SK-N-SH (cell line): ENCODE data around the gene C2orf92. TPM values are rescaled to one million over a fixed set of nuclear protein-coding genes. Genes with fewer than 3 reads are reported as not detected.

ENCODE experiments used
- CTCF ChIA-PET: fragments of 300-600, 350-600 bp; formaldehyde crosslinking; extraction: SDS; loops from one replicate; lab custom pipeline; 2021; lab: Yijun Ruan, JAX
- POLR2A ChIA-PET: fragments of 350-600 bp; sonication (Branson Sonifier 250); formaldehyde crosslinking; extraction: SDS; loops from one replicate; lab custom pipeline; 2020; ENCODE audit warnings: antibody characterized with exemption, inconsistent platforms; lab: Yijun Ruan, JAX
- DNase-seq: peaks from one replicate; pipeline ENCODE4 v3.0.0; 2012
- H2AFZ ChIP-seq: fragments of 200-600 bp; sonication (generic); 2 replicates; pipeline ENCODE4 v1.8.1; 2016; ENCODE audit warnings: antibody characterized with exemption, mild to moderate bottlenecking, low read depth
- H3F3A ChIP-seq: fragments of 200-600 bp; sonication (generic); replicated peaks from 2 replicates; pipeline ENCODE3; 2016; ENCODE audit warnings: antibody characterized with exemption, mild to moderate bottlenecking; ENCODE audit not compliant: insufficient read depth
- H3K27ac ChIP-seq, 2 experiments: fragments of 200-500 bp in 1 of 2; fragments of 200-600 bp in 1 of 2; sonication (Bioruptor generic) in 1 of 2; sonication (generic), shearing (Covaris generic) in 1 of 2; 2 replicates each; pipeline versions ENCODE4 v1.5.1 to v1.6.1; 2014 to 2016; ENCODE audit warnings: low read depth in 2 of 2, inconsistent platforms in 1 of 2, low read length in 1 of 2, mild to moderate bottlenecking in 1 of 2, mixed read lengths in 1 of 2
- H3K27me3 ChIP-seq: fragments of 200-600 bp; sonication (generic), shearing (Covaris generic); 2 replicates; pipeline ENCODE4 v1.6.1; 2016; ENCODE audit warnings: mixed run types; ENCODE audit not compliant: insufficient read depth
- H3K36me3 ChIP-seq, 2 experiments: fragments of 200-500 bp in 1 of 2; fragments of 200-600 bp in 1 of 2; sonication (Bioruptor generic) in 1 of 2; sonication (generic) in 1 of 2; replicated peaks in 1 of 2; 2 replicates each; pipeline versions ENCODE3 to v1.5.1; 2014 to 2016; ENCODE audit warnings: low read length in 1 of 2, mild to moderate bottlenecking in 1 of 2; ENCODE audit not compliant: insufficient read depth in 2 of 2, control insufficient read depth in 1 of 2
- H3K4me1 ChIP-seq, 2 experiments: fragments of 200-500 bp in 1 of 2; fragments of 200-600 bp in 1 of 2; sonication (Bioruptor generic) in 1 of 2; sonication (generic), shearing (Covaris generic) in 1 of 2; 2 replicates each; pipeline versions ENCODE4 v1.5.1 to v1.6.1; 2014 to 2016; ENCODE audit warnings: low read depth in 1 of 2, low read length in 1 of 2, mixed run types in 1 of 2; ENCODE audit not compliant: insufficient read depth in 2 of 2, control insufficient read depth in 1 of 2
- H3K4me2 ChIP-seq: fragments of 200-600 bp; sonication (generic), shearing (Covaris generic); 2 replicates; pipeline ENCODE4 v1.6.1; 2017; ENCODE audit warnings: mixed run types
- H3K4me3 ChIP-seq, 2 experiments: fragments of 200-500 bp in 1 of 2; fragments of 200-600 bp in 1 of 2; sonication (Bioruptor generic) in 1 of 2; sonication (generic), shearing (Covaris generic) in 1 of 2; 2 replicates each; pipeline versions ENCODE4 v1.5.1 to v1.8.1; 2014 to 2016; ENCODE audit warnings: low read depth in 2 of 2, inconsistent platforms in 1 of 2, low read length in 1 of 2, mild to moderate bottlenecking in 1 of 2, mixed read lengths in 1 of 2, moderate library complexity in 1 of 2
- H3K79me2 ChIP-seq: fragments of 200-600 bp; sonication (generic); 2 replicates; pipeline ENCODE4 v1.8.1; 2017; ENCODE audit warnings: mild to moderate bottlenecking; ENCODE audit not compliant: insufficient read depth
- H3K9ac ChIP-seq: fragments of 200-600 bp; sonication (generic); 2 replicates; pipeline ENCODE4 v1.6.1; 2017; ENCODE audit warnings: mixed run types
- H3K9me2 ChIP-seq: fragments of 200-600 bp; sonication (generic); 2 replicates; pipeline ENCODE4 v1.6.1; 2017; ENCODE audit warnings: mixed run types
- H3K9me3 ChIP-seq: fragments of 200-600 bp; sonication (generic); 2 replicates; pipeline ENCODE4 v1.6.1; 2017; ENCODE audit warnings: mixed run types, mild to moderate bottlenecking, moderate library complexity
- H4K20me1 ChIP-seq: fragments of 200-600 bp; sonication (generic); 2 replicates; pipeline ENCODE4 v1.6.1; 2017; ENCODE audit warnings: mild to moderate bottlenecking, mixed run types; ENCODE audit not compliant: insufficient read depth
- CHD2 ChIP-seq: fragments of 150-350 bp; IDR thresholded peaks from 2 replicates; pipeline ENCODE4 v1.6.1; 2018; ENCODE audit warnings: low read length; ENCODE audit not compliant: partially characterized antibody
- CTCF ChIP-seq: fragments of 200-600 bp; sonication (generic); IDR thresholded peaks from 2 replicates; pipeline ENCODE4 v1.6.1; 2017; ENCODE audit warnings: antibody characterized with exemption, mild to moderate bottlenecking, moderate library complexity
- ELF1 ChIP-seq: IDR thresholded peaks from 2 replicates; pipeline ENCODE4 v1.4.0; 2012
- EP300 ChIP-seq, 2 experiments: IDR thresholded peaks; 2 replicates each; pipeline versions ENCODE4 v1.4.0 to v1.6.1; 2012; ENCODE audit warnings: borderline replicate concordance in 1 of 2, low read depth in 1 of 2, low read length in 1 of 2
- EZH2phosphoT487 ChIP-seq: fragments of 200-600 bp; sonication (generic); IDR thresholded peaks from 2 replicates; pipeline ENCODE4 v1.6.1; 2017; ENCODE audit warnings: low read depth, mixed run types, mild to moderate bottlenecking, antibody characterized with exemption, moderate library complexity, borderline replicate concordance
- FOSL2 ChIP-seq: IDR thresholded peaks from 2 replicates; pipeline ENCODE4 v1.4.0; 2012; ENCODE audit warnings: low read depth, mild to moderate bottlenecking, moderate library complexity, borderline replicate concordance
- FOXJ3 ChIP-seq: sonication (generic); formaldehyde crosslinking; IDR thresholded peaks from 2 replicates; pipeline ENCODE4 v1.5.1; 2020; ENCODE audit warnings: mild to moderate bottlenecking, missing genetic modification reagents
- GATA2 ChIP-seq: sonication (generic); formaldehyde crosslinking; IDR thresholded peaks from 2 replicates; pipeline ENCODE4 v1.5.0; 2020; ENCODE audit warnings: mild to moderate bottlenecking, missing genetic modification reagents
- IRF3 ChIP-seq: fragments of 150-350 bp; IDR thresholded peaks from 2 replicates; pipeline ENCODE4 v1.6.1; 2016; ENCODE audit warnings: mild to moderate bottlenecking, low read depth, low read length
- MEF2A ChIP-seq: IDR thresholded peaks from 2 replicates; pipeline ENCODE4 v1.4.0; 2012; ENCODE audit warnings: low read depth, borderline replicate concordance
- MXI1 ChIP-seq: IDR thresholded peaks from 2 replicates; pipeline ENCODE4 v1.6.1; 2012; ENCODE audit warnings: mild to moderate bottlenecking, low read depth, low read length, improper control_type of control experiment
- NRF1 ChIP-seq: IDR thresholded peaks from 2 replicates; pipeline ENCODE4 v1.6.1; 2012; ENCODE audit warnings: low read depth, mild to moderate bottlenecking, low read length
- PBX3 ChIP-seq: IDR thresholded peaks from 2 replicates; pipeline ENCODE4; 2012
- RCOR1 ChIP-seq: fragments of 150-350 bp; IDR thresholded peaks from 2 replicates; pipeline ENCODE4 v1.6.1; 2017; ENCODE audit warnings: antibody characterized with exemption, low read length
- REST ChIP-seq: IDR thresholded peaks from 2 replicates; pipeline ENCODE4 v1.6.1; 2012; ENCODE audit warnings: mild to moderate bottlenecking, low read depth, low read length, moderate library complexity
- SMC3 ChIP-seq: IDR thresholded peaks from 2 replicates; pipeline ENCODE4 v1.6.1; 2012; ENCODE audit warnings: low read depth, low read length, improper control_type of control experiment
- TCF12 ChIP-seq: IDR thresholded peaks from 2 replicates; pipeline ENCODE4 v1.4.0; 2012
- TEAD4 ChIP-seq: IDR thresholded peaks from 2 replicates; pipeline ENCODE4 v1.4.0; 2012; ENCODE audit warnings: mild to moderate bottlenecking, borderline replicate concordance; ENCODE audit not compliant: insufficient read depth
- YY1 ChIP-seq: IDR thresholded peaks from 2 replicates; pipeline ENCODE4 v1.4.0; 2012; ENCODE audit warnings: low read depth, mild to moderate bottlenecking
- WGBS: methylation state at CpG from one replicate; pipeline ENCODE4 v1.1.6; 2017; ENCODE audit warnings: low lambda C conversion rate; 5-methylcytosine and 5-hydroxymethylcytosine counted together
- polyA plus RNA-seq, 3 experiments: library from polyadenylated mRNA; depleted of rRNA; stranded (reverse); fragments of >200 nt; gene quantifications; 2 replicates each; pipeline ENCODE4 v1.2.3, GENCODE V29; 2012
- TF ChIP-seq, protein P1 (sequence below): IDR thresholded peaks from 2 replicates; pipeline ENCODE4 v1.4.0; 2012; ENCODE audit warnings: low read depth, borderline replicate concordance
- TF ChIP-seq, protein P2 (sequence below): IDR thresholded peaks from 2 replicates; pipeline ENCODE4 v1.4.0; 2012; ENCODE audit warnings: low read depth, borderline replicate concordance

Gene C2orf92
- polyA plus RNA-seq, 1 of the 3 experiments (the other 2 are of a cell fraction), result 3.1 TPM

- TF ChIP-seq TEAD4 (no peak), IRF3 (no peak), RCOR1 (no peak), FOXJ3 (CRISPR knock-in tag) (no peak)
Measured at GRCh38 chr2:97708048-97708380, 38.5 kb downstream of the C2orf92 start (continued).

- ChIA-PET POLR2A (no interaction called here), CTCF (interaction anchor here (1.0 to 8.1 kb wide), 8 partner anchors 10 to 676 kb away, joined by 3 to 90 read pairs (median 6); no protein-coding TSS in a partner anchor)
- Histone ChIP-seq H3K27ac (no peak overlapping the region), H3K9me3 (no peaks in the 10 kb centered on the region), H3K79me2 (no peaks in the 10 kb centered on the region), H3K27me3 (no peaks in the 10 kb centered on the region), H3K4me3 (no peak overlapping the region), H3F3A (no peaks in the 10 kb centered on the region), H3K4me1 (peaks cover 0 to 5% of the 10 kb centered on the region in 2 experiments; a peak in 1 of 4 replicates), H4K20me1 (no peaks in the 10 kb centered on the region), H3K9ac (no peak overlapping the region), H3K9me2 (no peaks in the 10 kb centered on the region), H3K36me3 (no peaks in the 10 kb centered on the region), H2AFZ (no peak overlapping the region), H3K4me2 (no peak overlapping the region)
- WGBS, result 83% methylated on average over 8 of the region's 8 CpGs
- no peak for DNase-seq
- TF ChIP-seq EZH2phosphoT487, result no peak
- TF ChIP-seq ELF1, result no peak
- no peak for TF ChIP-seq GATA2 (CRISPR knock-in tag)
- TF ChIP-seq TCF12, result no peak
- no peak for TF ChIP-seq CTCF
- TF ChIP-seq RCOR1, result no peak
- no peak for TF ChIP-seq PBX3
- no peak for TF ChIP-seq MXI1
- TF ChIP-seq, protein P1, sequence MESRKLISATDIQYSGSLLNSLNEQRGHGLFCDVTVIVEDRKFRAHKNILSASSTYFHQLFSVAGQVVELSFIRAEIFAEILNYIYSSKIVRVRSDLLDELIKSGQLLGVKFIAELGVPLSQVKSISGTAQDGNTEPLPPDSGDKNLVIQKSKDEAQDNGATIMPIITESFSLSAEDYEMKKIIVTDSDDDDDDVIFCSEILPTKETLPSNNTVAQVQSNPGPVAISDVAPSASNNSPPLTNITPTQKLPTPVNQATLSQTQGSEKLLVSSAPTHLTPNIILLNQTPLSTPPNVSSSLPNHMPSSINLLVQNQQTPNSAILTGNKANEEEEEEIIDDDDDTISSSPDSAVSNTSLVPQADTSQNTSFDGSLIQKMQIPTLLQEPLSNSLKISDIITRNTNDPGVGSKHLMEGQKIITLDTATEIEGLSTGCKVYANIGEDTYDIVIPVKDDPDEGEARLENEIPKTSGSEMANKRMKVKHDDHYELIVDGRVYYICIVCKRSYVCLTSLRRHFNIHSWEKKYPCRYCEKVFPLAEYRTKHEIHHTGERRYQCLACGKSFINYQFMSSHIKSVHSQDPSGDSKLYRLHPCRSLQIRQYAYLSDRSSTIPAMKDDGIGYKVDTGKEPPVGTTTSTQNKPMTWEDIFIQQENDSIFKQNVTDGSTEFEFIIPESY, result no peak
- TF ChIP-seq CHD2, result no peak
- no peak for TF ChIP-seq FOXJ3 (CRISPR knock-in tag)
- TF ChIP-seq MEF2A, result no peak
- TF ChIP-seq FOSL2, result no peak
- TF ChIP-seq REST, result no peak
- TF ChIP-seq YY1, result no peak
- TF ChIP-seq, protein P2, sequence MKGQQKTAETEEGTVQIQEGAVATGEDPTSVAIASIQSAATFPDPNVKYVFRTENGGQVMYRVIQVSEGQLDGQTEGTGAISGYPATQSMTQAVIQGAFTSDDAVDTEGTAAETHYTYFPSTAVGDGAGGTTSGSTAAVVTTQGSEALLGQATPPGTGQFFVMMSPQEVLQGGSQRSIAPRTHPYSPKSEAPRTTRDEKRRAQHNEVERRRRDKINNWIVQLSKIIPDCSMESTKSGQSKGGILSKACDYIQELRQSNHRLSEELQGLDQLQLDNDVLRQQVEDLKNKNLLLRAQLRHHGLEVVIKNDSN, result no peak
- no peak for TF ChIP-seq SMC3
- TF ChIP-seq NRF1, result no peak
- TF ChIP-seq EP300 (IDR thresholded peaks at IDR 0.05; ENCODE audit: borderline replicate concordance in 1 of 2, low read depth in 1 of 2, low read length in 1 of 2), result no peak
Measured at GRCh38 chr2:97708608-97709007, 39.1 kb downstream of the C2orf92 start.
